B cell (primary cell): ENCODE data around the gene SAXO1. TPM values are rescaled to one million over a fixed set of nuclear protein-coding genes. Genes with fewer than 3 reads are reported as not detected.
A peak's percentile ranks its signal among the peaks of the same experiment; 100 is the strongest.

Experiments
- ATAC-seq: fragments of 200-7000 bp; cut with Tn5 transposase; one replicate; pipeline ENCODE4 v1.10.0; 2021; ENCODE audit warnings: low read depth, mild to moderate bottlenecking, moderate number of reproducible peaks, moderate library complexity
- CTCF ChIA-PET: fragments of 350-600 bp; sonication (Branson Sonifier 250); formaldehyde crosslinking; loops from one replicate; lab custom pipeline; 2021; ENCODE audit warnings: antibody characterized with exemption, inconsistent platforms; lab: Charles Lee
- POLR2A ChIA-PET: fragments of 350-600 bp; sonication (Branson Sonifier 250); formaldehyde crosslinking; loops from one replicate; lab custom pipeline; 2021; ENCODE audit warnings: antibody characterized with exemption; lab: Charles Lee
- DNase-seq: peaks from one replicate; pipeline ENCODE4 v3.0.0; 2013
- H2AFZ ChIP-seq: 2 replicates; pipeline ENCODE4 v1.6.1; 2012; ENCODE audit warnings: mild to moderate bottlenecking, low read depth, low read length; ENCODE audit not compliant: insufficient read depth, poor library complexity, severe bottlenecking
- H3K27ac ChIP-seq, 2 donors: 1 replicate in 1 of 2; 2 replicates in 1 of 2; pipeline ENCODE4 v1.5.1; 2012 to 2013; ENCODE audit warnings: low read length in 2 of 2, mild to moderate bottlenecking in 2 of 2, moderate library complexity in 1 of 2
- H3K27me3 ChIP-seq, 4 experiments: fragments of 200-600 bp in 1 of 4; sonication (generic) in 1 of 4; replicated peaks in 1 of 4; 1 replicate in 2 of 4; 2 replicates in 2 of 4; pipeline versions ENCODE4 v1.6.1 to v1.7.0; 2013 to 2016; ENCODE audit warnings: low read length in 3 of 4, mild to moderate bottlenecking in 2 of 4, mixed read lengths in 1 of 4, moderate library complexity in 1 of 4; ENCODE audit not compliant: insufficient read depth in 4 of 4, control insufficient read depth in 3 of 4; ENCODE audit errors: control extremely low read depth in 1 of 4
- H3K36me3 ChIP-seq, 2 experiments: replicated peaks in 1 of 2; 1 replicate in 1 of 2; 2 replicates in 1 of 2; pipeline versions ENCODE4 v1.6.1 to v1.7.1; 2013; ENCODE audit warnings: low read length in 1 of 2; ENCODE audit not compliant: insufficient read depth in 2 of 2, control insufficient read depth in 1 of 2; ENCODE audit errors: control extremely low read depth in 1 of 2, extremely low read depth in 1 of 2
- H3K4me1 ChIP-seq, 2 donors: fragments of 200-600 bp in 1 of 2; sonication (generic) in 1 of 2; 1 replicate in 1 of 2; 2 replicates in 1 of 2; pipeline versions ENCODE4 v1.5.1 to v1.6.1; 2013 to 2017; ENCODE audit warnings: low read length in 2 of 2; ENCODE audit not compliant: control insufficient read depth in 2 of 2, insufficient read depth in 2 of 2
- H3K4me2 ChIP-seq: replicated peaks from 2 replicates; pipeline ENCODE3; 2012; ENCODE audit warnings: mild to moderate bottlenecking, low read depth, low read length; ENCODE audit not compliant: poor library complexity, severe bottlenecking
- H3K4me3 ChIP-seq, 5 experiments: fragments of 200-600 bp in 1 of 5; sonication (generic) in 1 of 5; 1 replicate in 3 of 5; 2 replicates in 2 of 5; pipeline versions ENCODE4 v1.5.1 to v1.7.0; 2011 to 2016; ENCODE audit warnings: low read length in 4 of 5, mild to moderate bottlenecking in 4 of 5, low read depth in 2 of 5, control low read depth in 1 of 5, moderate library complexity in 1 of 5; ENCODE audit not compliant: insufficient read depth in 1 of 5; ENCODE audit errors: control extremely low read depth in 1 of 5, extremely low read depth in 1 of 5
- H3K79me2 ChIP-seq: fragments of 200-600 bp; sonication (generic); one replicate; pipeline ENCODE4 v1.6.0; 2016; ENCODE audit warnings: low read length; ENCODE audit not compliant: control insufficient read depth, insufficient read depth
- H3K9ac ChIP-seq: fragments of 200-600 bp; sonication (generic); 2 replicates; pipeline ENCODE4 v1.6.1; 2017; ENCODE audit warnings: mild to moderate bottlenecking, low read length, moderate library complexity
- H3K9me3 ChIP-seq, 3 donors: one replicate each; pipeline versions ENCODE4 v1.6.1 to v1.7.1; 2013; ENCODE audit warnings: low read length in 2 of 3; ENCODE audit not compliant: control insufficient read depth in 2 of 3, insufficient read depth in 1 of 3; ENCODE audit errors: control extremely low read depth in 1 of 3
- H4K20me1 ChIP-seq: 2 replicates; pipeline ENCODE4 v1.6.0; 2012; ENCODE audit warnings: mild to moderate bottlenecking, low read length; ENCODE audit not compliant: insufficient read depth, control insufficient read depth, poor library complexity, severe bottlenecking
- H3K27ac Mint-ChIP-seq: one replicate; pipeline ENCODE4 v1.8.0; 2021; ENCODE audit warnings: mixed read lengths
- H3K27me3 Mint-ChIP-seq: one replicate; pipeline ENCODE4 v1.8.0; 2021; ENCODE audit warnings: mixed read lengths
- H3K4me1 Mint-ChIP-seq: one replicate; pipeline ENCODE4 v1.8.0; 2021; ENCODE audit warnings: mixed read lengths
- H3K4me3 Mint-ChIP-seq: one replicate; pipeline ENCODE4 v1.8.0; 2021; ENCODE audit warnings: mixed read lengths
- H3K9me3 Mint-ChIP-seq: one replicate; pipeline ENCODE4 v1.8.0; 2022; ENCODE audit warnings: mixed read lengths; ENCODE audit not compliant: insufficient read depth
- EZH2 ChIP-seq: IDR thresholded peaks from 2 replicates; pipeline ENCODE4 v1.6.1; 2012; ENCODE audit warnings: borderline replicate concordance, low read depth, mild to moderate bottlenecking, moderate library complexity, low read length; ENCODE audit not compliant: insufficient read depth, poor library complexity, severe bottlenecking
- WGBS: methylation state at CpG from one replicate; pipeline ENCODE4 v1.1.5; 2013; ENCODE audit warnings: missing lambda C conversion rate; ENCODE audit not compliant: insufficient coverage; 5-methylcytosine and 5-hydroxymethylcytosine counted together
- intact Hi-C: fragments of 100-400 bp; cut with micrococcal nuclease; formaldehyde crosslinking; loops from one replicate; pipeline ENCODE4 v1.10.0; 2022
- polyA plus RNA-seq: library from polyadenylated mRNA; depleted of rRNA; stranded (reverse); fragments of >200 nt; gene quantifications from 2 replicates; pipeline ENCODE4 v1.2.3, GENCODE V29; 2012
- total RNA-seq, 2 donors: library from RNA; stranded (reverse); fragments of 120-200 nt in 1 of 2; gene quantifications; 1 replicate in 1 of 2; 2 replicates in 1 of 2; pipeline versions ENCODE4 v1.2.3 to v1.2.4, GENCODE V29; 2013 to 2022
- TF ChIP-seq, protein P1 (sequence below): fragments of 200-600 bp; IDR thresholded peaks from one replicate; pipeline ENCODE4 v1.8.0; 2022; ENCODE audit warnings: antibody characterized with exemption, mild to moderate bottlenecking

Gene SAXO1
- total and polyA plus RNA-seq, 2 donors (not counting 1 experiment from before 2014, with no cell fraction given), result 0.01 TPM; not detected in 1

DNA sequence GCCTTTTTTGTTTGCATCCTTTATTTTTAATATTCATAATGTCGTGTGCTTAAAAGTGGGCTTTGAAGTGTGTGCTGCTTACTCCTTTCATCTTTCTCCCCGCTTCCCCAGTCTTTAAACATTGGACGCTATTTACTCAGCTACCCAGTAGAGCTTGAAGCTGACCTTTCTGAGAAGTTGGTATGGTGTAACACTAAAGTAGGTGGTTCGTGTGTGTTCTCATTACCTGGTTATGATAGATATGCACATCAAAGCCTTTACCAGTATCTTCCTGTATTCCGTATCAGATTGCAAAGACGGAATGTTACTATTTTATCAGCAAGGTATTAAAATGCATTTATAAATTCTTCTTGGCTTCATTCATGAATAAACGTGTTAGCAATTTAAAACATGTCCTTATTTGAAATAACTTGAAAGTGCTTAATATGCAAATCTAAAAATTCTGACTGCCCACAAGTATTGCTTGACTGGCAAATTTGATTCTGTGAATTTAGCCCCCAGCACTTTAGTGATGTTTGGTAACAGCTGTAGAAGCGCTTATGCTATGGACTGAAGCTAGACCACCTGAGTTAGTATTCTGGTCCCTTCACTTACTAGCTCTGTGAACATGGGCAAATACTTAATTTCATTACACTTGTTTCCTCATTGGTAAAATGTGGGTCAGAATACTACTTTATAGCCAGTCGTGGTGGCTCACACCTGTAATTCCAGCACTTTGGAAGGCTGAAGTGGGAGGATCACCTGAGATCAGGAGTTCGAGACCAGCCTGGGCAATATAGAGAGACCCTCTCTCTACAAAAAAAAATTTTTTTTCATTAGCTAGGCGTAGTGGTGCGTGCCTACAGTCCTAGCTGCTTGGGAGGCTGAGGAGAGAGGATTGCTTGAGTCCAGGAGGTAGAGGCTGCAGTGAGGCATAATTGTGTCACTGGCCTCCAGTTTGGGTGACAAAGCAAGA, 17.9 kb upstream of the SAXO1 start:
- WGBS, result 100% methylated on average over 1 of the region's 12 CpGs
- Histone ChIP-seq H3K27ac (no peak overlapping the region), H3K9ac (peak overlapping the region; percentile 95), H3K9me3 (peaks cover 0 to 3% (median 0%) of the 10 kb centered on the region in 3 donors), H3K36me3 (peaks cover 0 to 7% of the 10 kb centered on the region in 2 experiments), H3K79me2 (peaks cover 18% of the 10 kb centered on the region), H3K4me1 (peaks cover 24 to 32% of the 10 kb centered on the region in 2 donors), H4K20me1 (no peaks in the 10 kb centered on the region), H2AFZ (no peak overlapping the region), H3K27me3 (no peaks in the 10 kb centered on the region), H3K4me3 (peak overlapping the region; percentile 69 to 92 (median 78)), H3K4me2 (peak overlapping the region; percentile 78)
- peaks cover 36% of the 10 kb centered on the region for H3K4me1 Mint-ChIP-seq
- peaks cover 2% of the 10 kb centered on the region for H3K9me3 Mint-ChIP-seq
- H3K27me3 Mint-ChIP-seq, result no peaks in the 10 kb centered on the region
- no peak for TF ChIP-seq EZH2
- TF ChIP-seq, protein P1, sequence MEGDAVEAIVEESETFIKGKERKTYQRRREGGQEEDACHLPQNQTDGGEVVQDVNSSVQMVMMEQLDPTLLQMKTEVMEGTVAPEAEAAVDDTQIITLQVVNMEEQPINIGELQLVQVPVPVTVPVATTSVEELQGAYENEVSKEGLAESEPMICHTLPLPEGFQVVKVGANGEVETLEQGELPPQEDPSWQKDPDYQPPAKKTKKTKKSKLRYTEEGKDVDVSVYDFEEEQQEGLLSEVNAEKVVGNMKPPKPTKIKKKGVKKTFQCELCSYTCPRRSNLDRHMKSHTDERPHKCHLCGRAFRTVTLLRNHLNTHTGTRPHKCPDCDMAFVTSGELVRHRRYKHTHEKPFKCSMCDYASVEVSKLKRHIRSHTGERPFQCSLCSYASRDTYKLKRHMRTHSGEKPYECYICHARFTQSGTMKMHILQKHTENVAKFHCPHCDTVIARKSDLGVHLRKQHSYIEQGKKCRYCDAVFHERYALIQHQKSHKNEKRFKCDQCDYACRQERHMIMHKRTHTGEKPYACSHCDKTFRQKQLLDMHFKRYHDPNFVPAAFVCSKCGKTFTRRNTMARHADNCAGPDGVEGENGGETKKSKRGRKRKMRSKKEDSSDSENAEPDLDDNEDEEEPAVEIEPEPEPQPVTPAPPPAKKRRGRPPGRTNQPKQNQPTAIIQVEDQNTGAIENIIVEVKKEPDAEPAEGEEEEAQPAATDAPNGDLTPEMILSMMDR, result no peak
- POLR2A ChIA-PET, result interaction anchor here (0.6 kb wide), 1 partner anchor 53 kb away, joined by 11 read pairs; no protein-coding TSS in a partner anchor
- ATAC-seq (no peak), DNase-seq (peak; percentile 13)
- H3K27ac Mint-ChIP-seq, result peak overlapping the region; percentile 99
- H3K4me3 Mint-ChIP-seq, result peak overlapping the region; percentile 98
- intact Hi-C loops, result no loop called here
- CTCF ChIA-PET, result interaction anchor here (0.9 to 4.5 kb wide), 4 partner anchors 75 to 414 kb away, joined by 4 to 25 read pairs (median 7); no protein-coding TSS in a partner anchor
